HEK293 (cell line): ENCODE results near the gene NIF3L1.
A peak's percentile ranks its signal among the peaks of the same experiment; 100 is the strongest.

ENCODE experiments used
- GFI1B ChIP-seq: fragments of 450-650 bp; formaldehyde crosslinking; IDR thresholded peaks from 2 replicates; pipeline ENCODE4 v1.5.1; 2016; ENCODE audit warnings: missing biosample characterization, missing genetic modification characterization
- HOXC10 ChIP-seq: sonication (generic); formaldehyde crosslinking; IDR thresholded peaks from 2 replicates; pipeline ENCODE4 v1.8.1; 2023; ENCODE audit warnings: mild to moderate bottlenecking, missing genetic modification reagents
- MEIS1 ChIP-seq: sonication (generic); formaldehyde crosslinking; IDR thresholded peaks from 2 replicates; pipeline ENCODE4 v1.8.1; 2022; ENCODE audit warnings: missing genetic modification reagents, mild to moderate bottlenecking, borderline replicate concordance
- REPIN1 ChIP-seq: fragments of 450-650 bp; formaldehyde crosslinking; IDR thresholded peaks from 2 replicates; pipeline ENCODE4 v1.5.1; 2017; ENCODE audit warnings: missing biosample characterization, missing genetic modification characterization, low read depth
- SP3 ChIP-seq: fragments of 450-650 bp; formaldehyde crosslinking; IDR thresholded peaks from 2 replicates; pipeline ENCODE4 v1.5.1; 2016; ENCODE audit warnings: missing biosample characterization, missing genetic modification characterization
- ZBTB7A ChIP-seq: fragments of 450-650 bp; formaldehyde crosslinking; IDR thresholded peaks from 2 replicates; pipeline ENCODE4 v1.5.1; 2016; ENCODE audit warnings: low read depth, missing biosample characterization, missing genetic modification characterization
- ZFP37 ChIP-seq: fragments of 450-650 bp; formaldehyde crosslinking; IDR thresholded peaks from 2 replicates; pipeline ENCODE4 v1.5.1; 2016; ENCODE audit warnings: missing biosample characterization, missing genetic modification characterization
- ZFP69B ChIP-seq: fragments of 450-650 bp; formaldehyde crosslinking; IDR thresholded peaks from 2 replicates; pipeline ENCODE4 v1.5.1; 2016; ENCODE audit warnings: missing biosample characterization, missing genetic modification characterization
- ZIC2 ChIP-seq: fragments of 450-650 bp; formaldehyde crosslinking; IDR thresholded peaks from 2 replicates; pipeline ENCODE4 v1.5.1; 2016; ENCODE audit warnings: missing biosample characterization, missing genetic modification characterization
- ZNF140 ChIP-seq: fragments of 450-650 bp; formaldehyde crosslinking; IDR thresholded peaks from 2 replicates; pipeline ENCODE4 v1.5.1; 2016; ENCODE audit warnings: missing biosample characterization, missing genetic modification characterization
- ZNF174 ChIP-seq: fragments of 450-650 bp; formaldehyde crosslinking; IDR thresholded peaks from 2 replicates; pipeline ENCODE4 v1.5.0; 2017; ENCODE audit warnings: missing biosample characterization, mild to moderate bottlenecking, missing genetic modification characterization
- ZNF223 ChIP-seq: fragments of 450-650 bp; formaldehyde crosslinking; IDR thresholded peaks from 2 replicates; pipeline ENCODE4 v1.5.1; 2016; ENCODE audit warnings: missing biosample characterization, missing genetic modification characterization
- ZNF341 ChIP-seq: fragments of 450-650 bp; formaldehyde crosslinking; IDR thresholded peaks from 2 replicates; pipeline ENCODE4; 2016; ENCODE audit warnings: low read depth, missing biosample characterization, missing genetic modification characterization
- ZNF350 ChIP-seq: fragments of 450-650 bp; formaldehyde crosslinking; IDR thresholded peaks from 2 replicates; pipeline ENCODE4 v1.5.0; 2017; ENCODE audit warnings: missing biosample characterization, mild to moderate bottlenecking, missing genetic modification characterization
- ZNF394 ChIP-seq: fragments of 450-650 bp; formaldehyde crosslinking; IDR thresholded peaks from 2 replicates; pipeline ENCODE4 v1.5.1; 2016; ENCODE audit warnings: missing biosample characterization, missing genetic modification characterization, mild to moderate bottlenecking, moderate library complexity, borderline replicate concordance
- ZNF473 ChIP-seq: fragments of 450-650 bp; formaldehyde crosslinking; IDR thresholded peaks from 2 replicates; pipeline ENCODE4 v1.5.1; 2017; ENCODE audit warnings: missing biosample characterization, missing genetic modification characterization
- ZNF548 ChIP-seq: fragments of 450-650 bp; formaldehyde crosslinking; IDR thresholded peaks from 2 replicates; pipeline ENCODE4 v1.5.1; 2016; ENCODE audit warnings: missing biosample characterization, missing genetic modification characterization
- ZNF549 ChIP-seq: fragments of 450-650 bp; IDR thresholded peaks from 2 replicates; pipeline ENCODE4 v1.5.1; 2018; ENCODE audit warnings: missing biosample characterization, missing genetic modification characterization, mild to moderate bottlenecking, inconsistent platforms, moderate library complexity
- ZNF560 ChIP-seq: fragments of 450-650 bp; formaldehyde crosslinking; IDR thresholded peaks from 2 replicates; pipeline ENCODE4 v1.5.1; 2017; ENCODE audit warnings: missing biosample characterization, missing genetic modification characterization, borderline replicate concordance
- ZNF610 ChIP-seq: fragments of 450-650 bp; formaldehyde crosslinking; IDR thresholded peaks from 2 replicates; pipeline ENCODE4 v1.5.1; 2016; ENCODE audit warnings: missing biosample characterization, missing genetic modification characterization, borderline replicate concordance
- ZNF701 ChIP-seq: fragments of 450-650 bp; formaldehyde crosslinking; IDR thresholded peaks from 2 replicates; pipeline ENCODE4 v1.5.1; 2016; ENCODE audit warnings: missing biosample characterization, missing genetic modification characterization
- ZNF785 ChIP-seq: fragments of 450-650 bp; formaldehyde crosslinking; IDR thresholded peaks from 2 replicates; pipeline ENCODE4 v1.5.1; 2016; ENCODE audit warnings: missing biosample characterization, missing genetic modification characterization
- ZNF837 ChIP-seq: fragments of 450-650 bp; formaldehyde crosslinking; IDR thresholded peaks from 2 replicates; pipeline ENCODE4 v1.5.1; 2016; ENCODE audit warnings: missing biosample characterization, missing genetic modification characterization
- TF ChIP-seq, protein P1 (sequence below): fragments of 450-650 bp; formaldehyde crosslinking; IDR thresholded peaks from 2 replicates; pipeline ENCODE4 v1.5.1; 2016; ENCODE audit warnings: missing biosample characterization, missing genetic modification characterization
- TF ChIP-seq, protein P2 (sequence below): fragments of 450-650 bp; formaldehyde crosslinking; IDR thresholded peaks from 2 replicates; pipeline ENCODE4 v1.5.1; 2016; ENCODE audit warnings: missing biosample characterization, missing genetic modification characterization
- TF ChIP-seq, protein P3 (sequence below): sonication (generic); formaldehyde crosslinking; IDR thresholded peaks from 2 replicates; pipeline ENCODE4 v1.8.1; 2022; ENCODE audit warnings: mild to moderate bottlenecking, moderate library complexity, missing genetic modification reagents
- TF ChIP-seq, protein P4 (sequence below): fragments of 450-650 bp; formaldehyde crosslinking; IDR thresholded peaks from 2 replicates; pipeline ENCODE4 v1.5.1; 2016; ENCODE audit warnings: missing biosample characterization, missing genetic modification characterization
- TF ChIP-seq, protein P5 (sequence below): fragments of 450-650 bp; formaldehyde crosslinking; IDR thresholded peaks from 2 replicates; pipeline ENCODE4 v1.5.1; 2016; ENCODE audit warnings: missing biosample characterization, missing genetic modification characterization
- TF ChIP-seq, protein P6 (sequence below): fragments of 450-650 bp; IDR thresholded peaks from 2 replicates; pipeline ENCODE4 v1.5.1; 2018; ENCODE audit warnings: missing biosample characterization, missing genetic modification characterization

The NIF3L1 gene

DNA sequence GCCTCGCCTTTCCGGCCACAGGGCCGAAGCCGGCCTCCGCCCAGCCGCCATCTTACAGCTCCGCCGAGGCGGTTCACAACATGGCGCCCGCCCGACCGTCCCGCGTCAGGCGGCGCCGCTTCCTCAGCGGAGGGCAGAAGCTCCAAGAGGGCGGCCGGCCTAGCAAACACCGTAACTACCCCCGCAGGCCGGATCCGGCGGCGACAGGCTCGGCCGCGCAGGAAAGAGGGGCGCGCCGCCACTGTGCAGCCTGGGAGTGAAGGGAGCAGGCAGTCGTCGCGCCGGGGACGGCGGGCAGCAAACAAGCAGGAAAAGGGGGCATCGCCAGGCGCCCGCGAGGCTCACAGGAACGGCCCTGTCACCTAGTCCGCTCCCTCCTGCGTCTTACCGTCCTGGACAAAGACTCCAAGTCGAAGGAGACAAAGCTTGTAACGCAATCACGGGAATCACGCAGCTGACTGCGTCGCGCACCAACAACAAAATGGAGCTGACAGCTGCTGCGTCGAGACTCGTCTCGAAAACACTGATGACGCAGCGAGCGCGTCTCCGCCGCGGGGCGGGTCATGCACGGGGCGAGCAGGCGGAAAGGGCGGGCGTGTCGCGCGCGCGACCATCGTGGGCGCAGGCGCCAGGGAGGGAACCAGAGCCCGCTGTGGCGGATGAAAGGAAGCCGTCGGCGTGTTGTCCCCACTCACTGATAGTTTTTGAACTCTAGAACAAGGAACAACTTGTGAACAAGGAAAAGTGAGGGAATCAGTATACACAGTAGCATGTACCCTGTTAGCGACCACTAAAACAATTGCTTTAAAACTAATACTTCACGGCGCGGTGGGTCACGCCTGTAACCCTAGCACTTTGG is 24.8 kb upstream of the NIF3L1 start, which contains the start of gene CLK1 (continued):
- TF ChIP-seq, protein P1, sequence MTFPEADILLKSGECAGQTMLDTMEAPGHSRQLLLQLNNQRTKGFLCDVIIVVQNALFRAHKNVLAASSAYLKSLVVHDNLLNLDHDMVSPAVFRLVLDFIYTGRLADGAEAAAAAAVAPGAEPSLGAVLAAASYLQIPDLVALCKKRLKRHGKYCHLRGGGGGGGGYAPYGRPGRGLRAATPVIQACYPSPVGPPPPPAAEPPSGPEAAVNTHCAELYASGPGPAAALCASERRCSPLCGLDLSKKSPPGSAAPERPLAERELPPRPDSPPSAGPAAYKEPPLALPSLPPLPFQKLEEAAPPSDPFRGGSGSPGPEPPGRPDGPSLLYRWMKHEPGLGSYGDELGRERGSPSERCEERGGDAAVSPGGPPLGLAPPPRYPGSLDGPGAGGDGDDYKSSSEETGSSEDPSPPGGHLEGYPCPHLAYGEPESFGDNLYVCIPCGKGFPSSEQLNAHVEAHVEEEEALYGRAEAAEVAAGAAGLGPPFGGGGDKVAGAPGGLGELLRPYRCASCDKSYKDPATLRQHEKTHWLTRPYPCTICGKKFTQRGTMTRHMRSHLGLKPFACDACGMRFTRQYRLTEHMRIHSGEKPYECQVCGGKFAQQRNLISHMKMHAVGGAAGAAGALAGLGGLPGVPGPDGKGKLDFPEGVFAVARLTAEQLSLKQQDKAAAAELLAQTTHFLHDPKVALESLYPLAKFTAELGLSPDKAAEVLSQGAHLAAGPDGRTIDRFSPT (tag by site-specific recombination), result 0 out of 2 replicates have a peak, but pooled peaks have one; percentile 26
- TF ChIP-seq ZIC2 (0 out of 2 replicates have a peak, but pooled peaks have one; percentile 18), ZBTB7A (tag by site-specific recombination) (0 out of 2 replicates have a peak, but pooled peaks have one; percentile 19), ZNF174 (tag by site-specific recombination) (no peak), ZNF140 (tag by site-specific recombination) (no peak), ZFP69B (tag by site-specific recombination) (no peak), ZNF341 (0 out of 2 replicates have a peak, but pooled peaks have one; percentile 20), ZNF785 (tag by site-specific recombination) (no peak), ZNF837 (no peak), ZNF473 (tag by site-specific recombination) (no peak), MEIS1 (no peak), ZFP37 (peak; percentile 47; the same call in 1 of the 2 replicates), ZNF610 (tag by site-specific recombination) (0 out of 2 replicates have a peak, but pooled peaks have one; percentile 46), ZNF548 (tag by site-specific recombination) (no peak), REPIN1 (tag by site-specific recombination) (no peak), ZNF223 (tag by site-specific recombination) (no peak), ZNF549 (tag by site-specific recombination) (no peak), SP3 (tag by site-specific recombination) (peak; percentile 58), HOXC10 (0 out of 2 replicates have a peak, but pooled peaks have one; percentile 81), ZNF350 (tag by site-specific recombination) (no peak), ZNF394 (tag by site-specific recombination) (peak; percentile 19; the same call in 1 of the 2 replicates), GFI1B (tag by site-specific recombination) (no peak), ZNF701 (tag by site-specific recombination) (no peak), ZNF560 (no peak)
- TF ChIP-seq, protein P2, sequence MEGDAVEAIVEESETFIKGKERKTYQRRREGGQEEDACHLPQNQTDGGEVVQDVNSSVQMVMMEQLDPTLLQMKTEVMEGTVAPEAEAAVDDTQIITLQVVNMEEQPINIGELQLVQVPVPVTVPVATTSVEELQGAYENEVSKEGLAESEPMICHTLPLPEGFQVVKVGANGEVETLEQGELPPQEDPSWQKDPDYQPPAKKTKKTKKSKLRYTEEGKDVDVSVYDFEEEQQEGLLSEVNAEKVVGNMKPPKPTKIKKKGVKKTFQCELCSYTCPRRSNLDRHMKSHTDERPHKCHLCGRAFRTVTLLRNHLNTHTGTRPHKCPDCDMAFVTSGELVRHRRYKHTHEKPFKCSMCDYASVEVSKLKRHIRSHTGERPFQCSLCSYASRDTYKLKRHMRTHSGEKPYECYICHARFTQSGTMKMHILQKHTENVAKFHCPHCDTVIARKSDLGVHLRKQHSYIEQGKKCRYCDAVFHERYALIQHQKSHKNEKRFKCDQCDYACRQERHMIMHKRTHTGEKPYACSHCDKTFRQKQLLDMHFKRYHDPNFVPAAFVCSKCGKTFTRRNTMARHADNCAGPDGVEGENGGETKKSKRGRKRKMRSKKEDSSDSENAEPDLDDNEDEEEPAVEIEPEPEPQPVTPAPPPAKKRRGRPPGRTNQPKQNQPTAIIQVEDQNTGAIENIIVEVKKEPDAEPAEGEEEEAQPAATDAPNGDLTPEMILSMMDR (tag by site-specific recombination), result peak; percentile 32; the same call in 1 of the 2 replicates
- TF ChIP-seq, protein P3, sequence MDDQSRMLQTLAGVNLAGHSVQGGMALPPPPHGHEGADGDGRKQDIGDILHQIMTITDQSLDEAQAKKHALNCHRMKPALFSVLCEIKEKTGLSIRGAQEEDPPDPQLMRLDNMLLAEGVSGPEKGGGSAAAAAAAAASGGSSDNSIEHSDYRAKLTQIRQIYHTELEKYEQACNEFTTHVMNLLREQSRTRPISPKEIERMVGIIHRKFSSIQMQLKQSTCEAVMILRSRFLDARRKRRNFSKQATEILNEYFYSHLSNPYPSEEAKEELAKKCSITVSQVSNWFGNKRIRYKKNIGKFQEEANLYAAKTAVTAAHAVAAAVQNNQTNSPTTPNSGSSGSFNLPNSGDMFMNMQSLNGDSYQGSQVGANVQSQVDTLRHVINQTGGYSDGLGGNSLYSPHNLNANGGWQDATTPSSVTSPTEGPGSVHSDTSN (CRISPR knock-in tag), result peak; percentile 72; the same call in 1 of the 2 replicates
- TF ChIP-seq, protein P4, sequence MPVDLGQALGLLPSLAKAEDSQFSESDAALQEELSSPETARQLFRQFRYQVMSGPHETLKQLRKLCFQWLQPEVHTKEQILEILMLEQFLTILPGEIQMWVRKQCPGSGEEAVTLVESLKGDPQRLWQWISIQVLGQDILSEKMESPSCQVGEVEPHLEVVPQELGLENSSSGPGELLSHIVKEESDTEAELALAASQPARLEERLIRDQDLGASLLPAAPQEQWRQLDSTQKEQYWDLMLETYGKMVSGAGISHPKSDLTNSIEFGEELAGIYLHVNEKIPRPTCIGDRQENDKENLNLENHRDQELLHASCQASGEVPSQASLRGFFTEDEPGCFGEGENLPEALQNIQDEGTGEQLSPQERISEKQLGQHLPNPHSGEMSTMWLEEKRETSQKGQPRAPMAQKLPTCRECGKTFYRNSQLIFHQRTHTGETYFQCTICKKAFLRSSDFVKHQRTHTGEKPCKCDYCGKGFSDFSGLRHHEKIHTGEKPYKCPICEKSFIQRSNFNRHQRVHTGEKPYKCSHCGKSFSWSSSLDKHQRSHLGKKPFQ (tag by site-specific recombination), result no peak
- TF ChIP-seq, protein P5, sequence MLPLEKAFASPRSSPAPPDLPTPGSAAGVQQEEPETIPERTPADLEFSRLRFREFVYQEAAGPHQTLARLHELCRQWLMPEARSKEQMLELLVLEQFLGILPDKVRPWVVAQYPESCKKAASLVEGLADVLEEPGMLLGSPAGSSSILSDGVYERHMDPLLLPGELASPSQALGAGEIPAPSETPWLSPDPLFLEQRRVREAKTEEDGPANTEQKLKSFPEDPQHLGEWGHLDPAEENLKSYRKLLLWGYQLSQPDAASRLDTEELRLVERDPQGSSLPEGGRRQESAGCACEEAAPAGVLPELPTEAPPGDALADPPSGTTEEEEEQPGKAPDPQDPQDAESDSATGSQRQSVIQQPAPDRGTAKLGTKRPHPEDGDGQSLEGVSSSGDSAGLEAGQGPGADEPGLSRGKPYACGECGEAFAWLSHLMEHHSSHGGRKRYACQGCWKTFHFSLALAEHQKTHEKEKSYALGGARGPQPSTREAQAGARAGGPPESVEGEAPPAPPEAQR (tag by site-specific recombination), result no peak; the same call in 1 of the 2 replicates
- TF ChIP-seq, protein P6, sequence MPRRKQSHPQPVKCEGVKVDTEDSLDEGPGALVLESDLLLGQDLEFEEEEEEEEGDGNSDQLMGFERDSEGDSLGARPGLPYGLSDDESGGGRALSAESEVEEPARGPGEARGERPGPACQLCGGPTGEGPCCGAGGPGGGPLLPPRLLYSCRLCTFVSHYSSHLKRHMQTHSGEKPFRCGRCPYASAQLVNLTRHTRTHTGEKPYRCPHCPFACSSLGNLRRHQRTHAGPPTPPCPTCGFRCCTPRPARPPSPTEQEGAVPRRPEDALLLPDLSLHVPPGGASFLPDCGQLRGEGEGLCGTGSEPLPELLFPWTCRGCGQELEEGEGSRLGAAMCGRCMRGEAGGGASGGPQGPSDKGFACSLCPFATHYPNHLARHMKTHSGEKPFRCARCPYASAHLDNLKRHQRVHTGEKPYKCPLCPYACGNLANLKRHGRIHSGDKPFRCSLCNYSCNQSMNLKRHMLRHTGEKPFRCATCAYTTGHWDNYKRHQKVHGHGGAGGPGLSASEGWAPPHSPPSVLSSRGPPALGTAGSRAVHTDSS (tag by site-specific recombination), result no peak
